ENCODE measurements around the gene SULT2B1.

DNA sequence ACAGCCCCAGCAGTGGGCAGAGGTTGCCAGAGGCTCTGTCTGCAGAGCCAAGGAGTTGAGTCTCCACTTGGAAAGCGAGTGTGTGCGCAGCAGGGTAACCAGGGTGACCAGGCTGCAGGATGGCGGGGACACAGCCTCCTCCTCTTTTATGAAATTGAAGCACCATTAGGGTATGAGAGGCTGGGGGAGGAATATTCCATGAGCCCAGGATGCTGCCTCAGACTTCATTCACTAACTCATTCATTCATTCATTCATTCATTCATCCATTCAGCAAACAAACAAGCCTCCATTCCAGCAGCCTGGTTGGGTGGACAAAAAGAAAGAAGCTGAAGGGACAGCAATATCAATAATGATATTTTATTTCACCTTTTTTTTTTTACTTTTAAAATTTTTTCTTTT, 33.8 kb upstream of the SULT2B1 start:
- TF ChIP-seq POLR2A (IDR thresholded peaks at IDR 0.05; ENCODE audit: low read length): no peak
- TF ChIP-seq GATA1 (IDR thresholded peaks at IDR 0.05; ENCODE audit: low read depth, low read length): no peak

All from erythroblast (primary cell).